AG04450 (cell line): ENCODE results near the gene TTN. TPM values are rescaled to one million over a fixed set of nuclear protein-coding genes. Genes with fewer than 3 reads are reported as not detected.

Experiments
- CTCF ChIA-PET: fragments of 300-600, 350-600 bp; formaldehyde crosslinking; extraction: SDS; loops from one replicate; lab custom pipeline; 2022; ENCODE audit warnings: antibody characterized with exemption, inconsistent platforms; lab: Charles Lee
- POLR2A ChIA-PET: fragments of 350-600 bp; formaldehyde crosslinking; extraction: SDS; loops from one replicate; lab custom pipeline; 2021; ENCODE audit warnings: antibody characterized with exemption, inconsistent platforms; lab: Yijun Ruan, JAX
- DNase-seq: peaks from one replicate; pipeline ENCODE4 v3.0.0-alpha.2; 2011; ENCODE audit warnings: low read depth, low spot score
- H3K27ac ChIP-seq: one replicate; pipeline ENCODE4 v1.5.1; 2012; ENCODE audit warnings: low read depth, low read length, control low read depth
- H3K27me3 ChIP-seq: one replicate; pipeline ENCODE4 v1.6.0; 2012; ENCODE audit warnings: low read length; ENCODE audit not compliant: control insufficient read depth, insufficient read depth
- H3K4me3 ChIP-seq: 2 replicates; pipeline ENCODE4 v1.5.1; 2011; ENCODE audit warnings: mild to moderate bottlenecking, low read depth, low read length, control low read depth
- H3K9me3 ChIP-seq: 2 replicates; pipeline ENCODE4 v1.5.1; 2012; ENCODE audit warnings: low read length; ENCODE audit not compliant: control insufficient read depth, insufficient read depth
- CTCF ChIP-seq: IDR thresholded peaks from 2 replicates; pipeline ENCODE4 v1.5.1; 2011; ENCODE audit warnings: low read depth, low read length, control low read depth, inconsistent platforms
- polyA plus RNA-seq: library from polyadenylated mRNA; depleted of rRNA; stranded (reverse); fragments of >200 nt; gene quantifications from 2 replicates; pipeline ENCODE4 v1.2.3, GENCODE V29; 2011

The TTN gene
- polyA plus RNA-seq, 1 experiment: 0.06 TPM

GRCh38 chr2:178715366-178715765, 91.9 kb downstream of the TTN start:
- no peak for TF ChIP-seq CTCF

GRCh38 chr2:178707476-178707875, 99.7 kb downstream of the TTN start:
- no peaks in the 10 kb centered on the region for H3K9me3 ChIP-seq
- ChIA-PET CTCF (no interaction called here), POLR2A (no interaction called here)
- no peak overlapping the region for H3K27ac ChIP-seq
- H3K4me3 ChIP-seq: no peak overlapping the region
- TF ChIP-seq CTCF: no peak
- no peak for DNase-seq
- H3K27me3 ChIP-seq: no peaks in the 10 kb centered on the region

More at GRCh38 chr2:178715366-178715765, 91.9 kb downstream of the TTN start:
- ChIA-PET POLR2A (no interaction called here), CTCF (no interaction called here)
- Histone ChIP-seq H3K27ac (no peak overlapping the region), H3K27me3 (no peaks in the 10 kb centered on the region), H3K9me3 (no peaks in the 10 kb centered on the region), H3K4me3 (no peak overlapping the region)
- no peak for DNase-seq

- ChIA-PET POLR2A (no interaction called here), CTCF (interaction anchor here (0.6 kb wide), 1 partner anchor 1276 kb away, joined by 3 read pairs; no protein-coding TSS in a partner anchor)
- no peaks in the 10 kb centered on the region for H3K27me3 ChIP-seq
- TF ChIP-seq CTCF: no peak
- no peak overlapping the region for H3K27ac ChIP-seq
- no peak for DNase-seq
- no peak overlapping the region for H3K4me3 ChIP-seq
- H3K9me3 ChIP-seq: no peaks in the 10 kb centered on the region
Observed at GRCh38 chr2:178704876-178705275, 102.3 kb downstream of the TTN start.

- Histone ChIP-seq H3K9me3 (no peaks in the 10 kb centered on the region), H3K27ac (no peak overlapping the region), H3K27me3 (no peaks in the 10 kb centered on the region), H3K4me3 (no peak overlapping the region)
- no peak for DNase-seq
- no peak for TF ChIP-seq CTCF
- CTCF ChIA-PET: interaction anchor here (1.1 to 2.8 kb wide), 4 partner anchors 10 to 427 kb away, joined by 3 to 18 read pairs (median 4); no protein-coding TSS in a partner anchor
- POLR2A ChIA-PET: no interaction called here
Observed at GRCh38 chr2:178702361-178702760, 104.9 kb downstream of the TTN start.

- Histone ChIP-seq H3K27ac (no peak overlapping the region), H3K27me3 (no peaks in the 10 kb centered on the region), H3K9me3 (no peaks in the 10 kb centered on the region), H3K4me3 (no peak overlapping the region)
- POLR2A ChIA-PET: no interaction called here
- peak; percentile 94 for TF ChIP-seq CTCF
- CTCF ChIA-PET: interaction anchor here (0.6 to 2.8 kb wide), 28 partner anchors 9 to 771 kb away, joined by 3 to 18 read pairs (median 4); no protein-coding TSS in a partner anchor
- DNase-seq: no peak
Observed at GRCh38 chr2:178700922-178701342, 106.3 kb downstream of the TTN start.
